HepG2 (cell line): ENCODE data around the gene FCER1G. TPM values are rescaled to one million over a fixed set of nuclear protein-coding genes. Genes with fewer than 3 reads are reported as not detected.

Source experiments
- ASH2L ChIP-seq: fragments of 300-600, 200-600 bp; sonication (generic); IDR thresholded peaks from 2 replicates; pipeline ENCODE4 v1.7.0; 2017; ENCODE audit warnings: low read depth, mild to moderate bottlenecking, moderate library complexity, mixed read lengths, low read length; ENCODE audit not compliant: insufficient read length
- BORCS8-MEF2B ChIP-seq: sonication (generic); formaldehyde crosslinking; IDR thresholded peaks from 2 replicates; pipeline ENCODE4 v1.8.0; 2022; ENCODE audit warnings: mild to moderate bottlenecking, missing genetic modification reagents
- EEA1 ChIP-seq: sonication (generic); formaldehyde crosslinking; IDR thresholded peaks from 2 replicates; pipeline ENCODE4 v1.5.1; 2020; ENCODE audit warnings: mild to moderate bottlenecking, missing genetic modification reagents, borderline replicate concordance
- ELF1 ChIP-seq: sonication (generic); formaldehyde crosslinking; IDR thresholded peaks from 2 replicates; pipeline ENCODE4 v1.4.0; 2020; ENCODE audit warnings: missing genetic modification reagents
- GATAD1 ChIP-seq: IDR thresholded peaks from 2 replicates; pipeline ENCODE4 v1.6.1; 2016; ENCODE audit warnings: missing genetic modification reagents, missing compliant biosample characterization
- HOXA9 ChIP-seq: sonication (generic); formaldehyde crosslinking; IDR thresholded peaks from 2 replicates; pipeline ENCODE4 v1.8.1; 2022; ENCODE audit warnings: missing genetic modification reagents, mild to moderate bottlenecking, moderate library complexity, borderline replicate concordance
- MTF2 ChIP-seq: sonication (generic); formaldehyde crosslinking; IDR thresholded peaks from 2 replicates; pipeline ENCODE4 v1.5.0; 2020; ENCODE audit warnings: missing genetic modification reagents, borderline replicate concordance
- PCBP2 ChIP-seq: fragments of 200-400 bp; formaldehyde crosslinking; optimal IDR thresholded peaks from 2 replicates; pipeline ENCODE3; 2018; ENCODE audit warnings: low read length, low read depth; ENCODE audit not compliant: poor library complexity, severe bottlenecking
- PPARG ChIP-seq: conservative IDR thresholded peaks from 2 replicates; pipeline ENCODE4 v1.6.1; 2016; ENCODE audit warnings: missing biosample characterization, missing genetic modification reagents
- RFX3 ChIP-seq: IDR thresholded peaks from 2 replicates; pipeline ENCODE4 v1.6.1; 2016; ENCODE audit warnings: missing biosample characterization, missing genetic modification reagents
- SALL1 ChIP-seq: sonication (generic); formaldehyde crosslinking; IDR thresholded peaks from 2 replicates; pipeline ENCODE4 v1.8.0; 2022; ENCODE audit warnings: mild to moderate bottlenecking, missing genetic modification reagents
- TAF15 ChIP-seq: fragments of 200-400 bp; formaldehyde crosslinking; IDR thresholded peaks from one replicate; pipeline ENCODE4 v1.6.1; 2018; ENCODE audit warnings: mild to moderate bottlenecking, low read depth, low read length; ENCODE audit not compliant: poor library complexity, severe bottlenecking
- ZNF225 ChIP-seq: sonication (generic); formaldehyde crosslinking; IDR thresholded peaks from 2 replicates; pipeline ENCODE4 v1.4.0; 2020; ENCODE audit warnings: mild to moderate bottlenecking, missing genetic modification reagents
- ZNF260 ChIP-seq: sonication (generic); formaldehyde crosslinking; IDR thresholded peaks from 2 replicates; pipeline ENCODE4 v1.4.0; 2020; ENCODE audit warnings: missing genetic modification reagents, low read depth, mild to moderate bottlenecking, borderline replicate concordance
- ZNF264 ChIP-seq: sonication (generic); formaldehyde crosslinking; IDR thresholded peaks from 2 replicates; pipeline ENCODE4 v1.4.0; 2020; ENCODE audit warnings: missing genetic modification reagents
- ZNF329 ChIP-seq: sonication (generic); formaldehyde crosslinking; IDR thresholded peaks from 2 replicates; pipeline ENCODE4 v1.9.0; 2021; ENCODE audit warnings: low read depth, mild to moderate bottlenecking, missing genetic modification reagents
- ZNF577 ChIP-seq: sonication (generic); formaldehyde crosslinking; IDR thresholded peaks from 2 replicates; pipeline ENCODE4 v1.4.0; 2020; ENCODE audit warnings: mild to moderate bottlenecking, low read depth, missing genetic modification reagents, borderline replicate concordance
- ZNF720 ChIP-seq: sonication (generic); formaldehyde crosslinking; IDR thresholded peaks from 2 replicates; pipeline ENCODE4 v1.4.0; 2020; ENCODE audit warnings: missing genetic modification reagents
- ZNF724P ChIP-seq: sonication (generic); formaldehyde crosslinking; IDR thresholded peaks from 2 replicates; pipeline ENCODE4 v1.8.0; 2022; ENCODE audit warnings: missing genetic modification reagents, borderline replicate concordance
- polyA plus RNA-seq, 8 experiments: library from polyadenylated mRNA; depleted of rRNA in 3 of 8; stranded (reverse) in 7 of 8; unstranded in 1 of 8; fragments of >200 nt; fragmentation: Illumina TruSeq in 4 of 8; extraction: Trizol in 4 of 8; gene quantifications; 2 replicates each; pipeline versions ENCODE4 v1.2.1 to v1.2.3, GENCODE V29; 2011 to 2016; ENCODE audit warnings: low read depth in 4 of 8, missing spikeins in 1 of 8, mixed read lengths in 1 of 8; ENCODE audit not compliant: insufficient read depth in 1 of 8
- total RNA-seq, 5 experiments: library from RNA; depleted of rRNA; stranded (reverse); fragments of >200 nt; fragmentation: Illumina TruSeq; extraction: Trizol; gene quantifications; 2 replicates each; pipeline ENCODE4 v1.2.3, GENCODE V29; 2016; ENCODE audit warnings: low read depth in 1 of 5
- TF ChIP-seq, protein P1 (sequence below): sonication (generic); formaldehyde crosslinking; IDR thresholded peaks from 2 replicates; pipeline ENCODE4 v1.4.0; 2020; ENCODE audit warnings: missing genetic modification reagents, mild to moderate bottlenecking, borderline replicate concordance
- TF ChIP-seq, protein P2 (sequence below): IDR thresholded peaks from 2 replicates; pipeline ENCODE4 v1.6.1; 2016; ENCODE audit warnings: missing biosample characterization, missing genetic modification reagents, low read depth
- TF ChIP-seq, protein P3 (sequence below): sonication (generic); formaldehyde crosslinking; IDR thresholded peaks from 2 replicates; pipeline ENCODE4 v1.4.0; 2020; ENCODE audit warnings: mild to moderate bottlenecking, missing genetic modification reagents

FCER1G gene
- total and polyA plus RNA-seq, 2 of the 13 experiments (the other 11 are each of a cell fraction or from before 2014, with no cell fraction given), result 1.3 to 6.4 TPM

DNA sequence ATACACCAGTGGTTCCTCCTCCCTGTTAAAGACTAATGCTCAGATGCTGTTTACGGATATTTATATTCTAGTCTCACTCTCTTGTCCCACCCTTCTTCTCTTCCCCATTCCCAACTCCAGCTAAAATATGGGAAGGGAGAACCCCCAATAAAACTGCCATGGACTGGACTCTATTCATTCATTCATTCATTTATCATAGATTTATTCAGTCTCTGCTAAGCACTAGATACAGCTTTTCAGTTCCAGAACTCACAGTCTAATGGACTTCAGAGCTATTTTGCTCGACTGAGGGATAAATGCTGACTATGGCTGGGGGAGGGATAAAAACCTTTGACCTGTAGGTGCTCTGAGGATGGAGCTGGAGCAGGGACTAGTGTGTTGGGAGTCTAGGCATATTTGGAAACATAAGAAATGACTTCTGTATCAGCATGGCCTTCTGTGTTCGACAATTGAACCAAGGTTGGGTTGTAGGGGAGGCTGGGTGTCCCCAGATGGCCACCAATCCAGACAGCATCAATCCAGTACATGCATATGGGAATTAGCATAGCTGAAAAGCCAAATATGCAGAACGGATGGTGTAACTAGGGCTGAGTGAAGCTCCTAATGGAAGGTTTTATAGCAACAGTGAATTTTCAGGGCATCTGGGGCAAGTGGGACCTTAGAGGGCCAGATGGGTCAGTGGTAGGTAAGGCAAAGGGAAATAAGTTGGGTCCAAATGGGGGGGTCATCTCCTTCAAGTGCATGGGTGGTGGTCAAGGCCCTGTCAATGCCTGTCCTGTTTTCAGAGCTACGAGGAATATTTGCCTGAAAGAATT, 4.2 kb downstream of the FCER1G start (continued):
- TF ChIP-seq ZNF260 (CRISPR knock-in tag) (no peak), ZNF720 (CRISPR knock-in tag) (no peak), PCBP2 (no peak), ZNF577 (CRISPR knock-in tag) (no peak), HOXA9 (CRISPR knock-in tag) (peak; percentile 52; the same call in 1 of the 2 replicates), ZNF225 (no peak), BORCS8-MEF2B (no peak; the same call in 1 of the 2 replicates), GATAD1 (CRISPR knock-in tag) (no peak), SALL1 (peak; percentile 24; the same call in 1 of the 2 replicates), TAF15 (no peak), ZNF329 (CRISPR knock-in tag) (no peak), ASH2L (no peak), PPARG (no peak), MTF2 (CRISPR knock-in tag) (no peak), ZNF264 (0 out of 2 replicates have a peak, but pooled peaks have one; percentile 42), ELF1 (no peak), ZNF724P (CRISPR knock-in tag) (no peak), EEA1 (CRISPR knock-in tag) (no peak), RFX3 (CRISPR knock-in tag) (no peak)
- TF ChIP-seq, protein P1, sequence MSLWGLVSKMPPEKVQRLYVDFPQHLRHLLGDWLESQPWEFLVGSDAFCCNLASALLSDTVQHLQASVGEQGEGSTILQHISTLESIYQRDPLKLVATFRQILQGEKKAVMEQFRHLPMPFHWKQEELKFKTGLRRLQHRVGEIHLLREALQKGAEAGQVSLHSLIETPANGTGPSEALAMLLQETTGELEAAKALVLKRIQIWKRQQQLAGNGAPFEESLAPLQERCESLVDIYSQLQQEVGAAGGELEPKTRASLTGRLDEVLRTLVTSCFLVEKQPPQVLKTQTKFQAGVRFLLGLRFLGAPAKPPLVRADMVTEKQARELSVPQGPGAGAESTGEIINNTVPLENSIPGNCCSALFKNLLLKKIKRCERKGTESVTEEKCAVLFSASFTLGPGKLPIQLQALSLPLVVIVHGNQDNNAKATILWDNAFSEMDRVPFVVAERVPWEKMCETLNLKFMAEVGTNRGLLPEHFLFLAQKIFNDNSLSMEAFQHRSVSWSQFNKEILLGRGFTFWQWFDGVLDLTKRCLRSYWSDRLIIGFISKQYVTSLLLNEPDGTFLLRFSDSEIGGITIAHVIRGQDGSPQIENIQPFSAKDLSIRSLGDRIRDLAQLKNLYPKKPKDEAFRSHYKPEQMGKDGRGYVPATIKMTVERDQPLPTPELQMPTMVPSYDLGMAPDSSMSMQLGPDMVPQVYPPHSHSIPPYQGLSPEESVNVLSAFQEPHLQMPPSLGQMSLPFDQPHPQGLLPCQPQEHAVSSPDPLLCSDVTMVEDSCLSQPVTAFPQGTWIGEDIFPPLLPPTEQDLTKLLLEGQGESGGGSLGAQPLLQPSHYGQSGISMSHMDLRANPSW (CRISPR knock-in tag), result no peak
- TF ChIP-seq, protein P2, sequence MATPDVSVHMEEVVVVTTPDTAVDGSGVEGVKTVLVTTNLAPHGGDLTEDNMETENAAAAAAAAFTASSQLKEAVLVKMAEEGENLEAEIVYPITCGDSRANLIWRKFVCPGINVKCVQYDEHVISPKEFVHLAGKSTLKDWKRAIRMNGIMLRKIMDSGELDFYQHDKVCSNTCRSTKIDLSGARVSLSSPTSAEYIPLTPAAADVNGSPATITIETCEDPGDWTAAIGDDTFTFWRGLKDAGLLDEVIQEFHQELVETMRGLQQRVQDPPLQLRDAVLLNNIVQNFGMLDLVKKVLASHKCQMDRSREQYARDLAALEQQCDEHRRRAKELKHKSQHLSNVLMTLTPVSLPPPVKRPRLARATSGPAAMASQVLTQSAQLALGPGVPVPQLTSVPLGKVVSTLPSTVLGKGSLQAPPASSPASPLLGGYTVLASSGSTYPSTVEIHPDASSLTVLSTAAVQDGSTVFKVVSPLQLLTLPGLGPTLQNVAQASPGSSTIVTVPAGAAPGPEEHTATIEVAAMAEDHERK, result no peak
- TF ChIP-seq, protein P3, sequence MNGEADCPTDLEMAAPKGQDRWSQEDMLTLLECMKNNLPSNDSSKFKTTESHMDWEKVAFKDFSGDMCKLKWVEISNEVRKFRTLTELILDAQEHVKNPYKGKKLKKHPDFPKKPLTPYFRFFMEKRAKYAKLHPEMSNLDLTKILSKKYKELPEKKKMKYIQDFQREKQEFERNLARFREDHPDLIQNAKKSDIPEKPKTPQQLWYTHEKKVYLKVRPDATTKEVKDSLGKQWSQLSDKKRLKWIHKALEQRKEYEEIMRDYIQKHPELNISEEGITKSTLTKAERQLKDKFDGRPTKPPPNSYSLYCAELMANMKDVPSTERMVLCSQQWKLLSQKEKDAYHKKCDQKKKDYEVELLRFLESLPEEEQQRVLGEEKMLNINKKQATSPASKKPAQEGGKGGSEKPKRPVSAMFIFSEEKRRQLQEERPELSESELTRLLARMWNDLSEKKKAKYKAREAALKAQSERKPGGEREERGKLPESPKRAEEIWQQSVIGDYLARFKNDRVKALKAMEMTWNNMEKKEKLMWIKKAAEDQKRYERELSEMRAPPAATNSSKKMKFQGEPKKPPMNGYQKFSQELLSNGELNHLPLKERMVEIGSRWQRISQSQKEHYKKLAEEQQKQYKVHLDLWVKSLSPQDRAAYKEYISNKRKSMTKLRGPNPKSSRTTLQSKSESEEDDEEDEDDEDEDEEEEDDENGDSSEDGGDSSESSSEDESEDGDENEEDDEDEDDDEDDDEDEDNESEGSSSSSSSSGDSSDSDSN (CRISPR knock-in tag), result no peak
